Activated CD8-positive, alpha-beta T cell treated with anti-CD3 and anti-CD28 coated beads for 36 hours (primary cell): Measurements from ENCODE around the gene LRMDA. TPM values are rescaled to one million over a fixed set of nuclear protein-coding genes. Genes with fewer than 3 reads are reported as not detected.

Experiments
- ATAC-seq: fragments of 200-7000 bp; cut with Tn5 transposase; one replicate; pipeline ENCODE4 v1.10.0; 2021; ENCODE audit warnings: mild to moderate bottlenecking, moderate library complexity
- CTCF ChIA-PET: fragments of 350-600 bp; sonication (Branson Sonifier 250); formaldehyde crosslinking; loops from one replicate; lab custom pipeline; 2021; ENCODE audit warnings: antibody characterized with exemption; lab: Charles Lee
- POLR2A ChIA-PET: fragments of 350-600 bp; sonication (Branson Sonifier 250); formaldehyde crosslinking; loops from one replicate; lab custom pipeline; 2021; ENCODE audit warnings: antibody characterized with exemption; lab: Charles Lee
- DNase-seq: peaks from one replicate; pipeline ENCODE4 v3.0.0-alpha.2; 2020
- H3K27ac Mint-ChIP-seq: one replicate; pipeline ENCODE4 v1.8.0; 2021; ENCODE audit warnings: mild to moderate bottlenecking, mixed read lengths
- H3K27me3 Mint-ChIP-seq: one replicate; pipeline ENCODE4 v1.8.0; 2021; ENCODE audit warnings: mixed read lengths
- H3K36me3 Mint-ChIP-seq: one replicate; pipeline ENCODE4 v1.8.0; 2021; ENCODE audit warnings: low read depth, mixed read lengths
- H3K4me1 Mint-ChIP-seq: one replicate; pipeline ENCODE4 v1.8.0; 2021; ENCODE audit warnings: low read depth, mixed read lengths
- H3K4me3 Mint-ChIP-seq: one replicate; pipeline ENCODE4 v1.8.0; 2021; ENCODE audit warnings: mild to moderate bottlenecking, moderate library complexity, mixed read lengths
- H3K9me3 Mint-ChIP-seq: one replicate; pipeline ENCODE4 v1.8.0; 2021; ENCODE audit warnings: mixed read lengths
- intact Hi-C: fragments of 100-400 bp; cut with micrococcal nuclease; formaldehyde crosslinking; loops from one replicate; pipeline ENCODE4 v1.10.0; 2022
- total RNA-seq, 2 experiments: library from RNA; stranded (reverse); gene quantifications; one replicate each; pipeline ENCODE4 v1.2.3, GENCODE V29; 2021
- TF ChIP-seq, protein P1 (sequence below): fragments of 200-600 bp; IDR thresholded peaks from one replicate; pipeline ENCODE4 v1.8.0; 2022; ENCODE audit warnings: antibody characterized with exemption, mild to moderate bottlenecking

LRMDA gene
- total RNA-seq, 2 experiments from 2014 or later: not detected

- DNase-seq: no peak
- Mint-ChIP-seq H3K4me3 (no peak overlapping the region), H3K36me3 (no peaks in the 10 kb centered on the region), H3K27ac (no peak overlapping the region), H3K27me3 (peaks cover 4% of the 10 kb centered on the region), H3K4me1 (no peaks in the 10 kb centered on the region), H3K9me3 (peaks cover 6% of the 10 kb centered on the region)
- intact Hi-C loops: no loop called here
- TF ChIP-seq, protein P1, sequence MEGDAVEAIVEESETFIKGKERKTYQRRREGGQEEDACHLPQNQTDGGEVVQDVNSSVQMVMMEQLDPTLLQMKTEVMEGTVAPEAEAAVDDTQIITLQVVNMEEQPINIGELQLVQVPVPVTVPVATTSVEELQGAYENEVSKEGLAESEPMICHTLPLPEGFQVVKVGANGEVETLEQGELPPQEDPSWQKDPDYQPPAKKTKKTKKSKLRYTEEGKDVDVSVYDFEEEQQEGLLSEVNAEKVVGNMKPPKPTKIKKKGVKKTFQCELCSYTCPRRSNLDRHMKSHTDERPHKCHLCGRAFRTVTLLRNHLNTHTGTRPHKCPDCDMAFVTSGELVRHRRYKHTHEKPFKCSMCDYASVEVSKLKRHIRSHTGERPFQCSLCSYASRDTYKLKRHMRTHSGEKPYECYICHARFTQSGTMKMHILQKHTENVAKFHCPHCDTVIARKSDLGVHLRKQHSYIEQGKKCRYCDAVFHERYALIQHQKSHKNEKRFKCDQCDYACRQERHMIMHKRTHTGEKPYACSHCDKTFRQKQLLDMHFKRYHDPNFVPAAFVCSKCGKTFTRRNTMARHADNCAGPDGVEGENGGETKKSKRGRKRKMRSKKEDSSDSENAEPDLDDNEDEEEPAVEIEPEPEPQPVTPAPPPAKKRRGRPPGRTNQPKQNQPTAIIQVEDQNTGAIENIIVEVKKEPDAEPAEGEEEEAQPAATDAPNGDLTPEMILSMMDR: no peak
- POLR2A ChIA-PET: no interaction called here
- CTCF ChIA-PET: no interaction called here
- ATAC-seq: no peak
These were observed 973.1 kb downstream of the LRMDA start for GRCh38 chr10:76404531-76404930.

DNA sequence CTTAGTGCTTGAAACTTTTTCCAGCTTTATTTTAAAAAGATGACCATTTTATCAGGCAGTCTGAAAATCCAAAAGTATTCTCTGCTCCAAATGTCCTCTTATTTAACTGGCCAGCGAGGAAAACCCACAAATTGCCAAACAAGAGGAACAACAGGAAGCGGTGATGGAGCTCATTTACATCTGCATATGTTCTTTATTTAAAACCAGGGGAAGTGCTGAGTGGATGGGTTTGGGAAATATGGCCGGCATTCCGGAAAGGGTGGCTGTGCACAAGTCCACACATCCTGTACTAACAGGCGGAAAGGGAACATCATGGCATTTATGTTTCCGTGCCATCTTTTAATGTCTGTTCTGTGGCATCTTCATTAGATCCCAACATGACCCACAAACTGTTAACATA, 974.5 kb downstream of the LRMDA start:
- DNase-seq (no peak), ATAC-seq (no peak)
- H3K36me3 Mint-ChIP-seq: no peaks in the 10 kb centered on the region
- H3K4me3 Mint-ChIP-seq: no peak overlapping the region
- CTCF ChIA-PET: no interaction called here
- intact Hi-C loops: no loop called here
- TF ChIP-seq, protein P1: no peak
- POLR2A ChIA-PET: no interaction called here
- no peak overlapping the region for H3K27ac Mint-ChIP-seq
- H3K9me3 Mint-ChIP-seq: peaks cover 6% of the 10 kb centered on the region
- no peaks in the 10 kb centered on the region for H3K4me1 Mint-ChIP-seq
- H3K27me3 Mint-ChIP-seq: peaks cover 4% of the 10 kb centered on the region

- no peaks in the 10 kb centered on the region for H3K4me1 Mint-ChIP-seq
- ATAC-seq (no peak), DNase-seq (no peak)
- POLR2A ChIA-PET: no interaction called here
- no peak overlapping the region for H3K4me3 Mint-ChIP-seq
- TF ChIP-seq, protein P1: no peak
- CTCF ChIA-PET: no interaction called here
- peaks cover 11% of the 10 kb centered on the region for H3K9me3 Mint-ChIP-seq
- no peak overlapping the region for H3K27ac Mint-ChIP-seq
- peaks cover 4% of the 10 kb centered on the region for H3K27me3 Mint-ChIP-seq
- intact Hi-C loops: no loop called here
- H3K36me3 Mint-ChIP-seq: no peaks in the 10 kb centered on the region
These were observed 977.2 kb downstream of the LRMDA start for GRCh38 chr10:76408646-76409045.

GRCh38 chr10:76411729-76412435, 980.5 kb downstream of the LRMDA start:
- Mint-ChIP-seq H3K27ac (no peak overlapping the region), H3K9me3 (peaks cover 6% of the 10 kb centered on the region), H3K27me3 (peaks cover 1% of the 10 kb centered on the region), H3K4me1 (no peaks in the 10 kb centered on the region), H3K4me3 (no peak overlapping the region), H3K36me3 (no peaks in the 10 kb centered on the region)
- intact Hi-C loops: no loop called here
- ATAC-seq (no peak), DNase-seq (no peak)
- ChIA-PET POLR2A (no interaction called here), CTCF (no interaction called here)
- TF ChIP-seq, protein P1: no peak

GRCh38 chr10:76415554-76415953, 984.1 kb downstream of the LRMDA start:
- Mint-ChIP-seq H3K4me1 (no peaks in the 10 kb centered on the region), H3K27ac (no peak overlapping the region)
- TF ChIP-seq, protein P1: no peak

More at GRCh38 chr10:76415554-76415953, 984.1 kb downstream of the LRMDA start:
- H3K36me3 Mint-ChIP-seq: no peaks in the 10 kb centered on the region
- DNase-seq (no peak), ATAC-seq (no peak)
- H3K4me3 Mint-ChIP-seq: no peak overlapping the region
- no peaks in the 10 kb centered on the region for H3K27me3 Mint-ChIP-seq
- CTCF ChIA-PET: no interaction called here
- intact Hi-C loops: no loop called here
- POLR2A ChIA-PET: no interaction called here
- H3K9me3 Mint-ChIP-seq: peaks cover 5% of the 10 kb centered on the region
